ENCODE measurements around the gene CYP20A1.

- TF ChIP-seq CTCF (IDR thresholded peaks at IDR 0.05) (no peak), ZFX (IDR thresholded peaks at IDR 0.05; ENCODE audit: borderline replicate concordance) (no peak)
Observed at GRCh38 chr2:203346612-203347011, 107.8 kb downstream of the CYP20A1 start.

Measured in 22Rv1 (cell line).